Head of caudate nucleus (tissue), 42 donors: Measurements from ENCODE around the gene KLF9.

Experiments used
- DNase-seq, 42 donors: peaks; one replicate each; pipeline versions ENCODE4 v3.0.0 to v3.0.0-alpha.2; 2020 to 2021; ENCODE audit warnings: mixed read lengths in 7 of 42
- intact Hi-C: fragments of 100-400 bp; cut with DNase I; formaldehyde crosslinking; loops from one replicate; pipeline ENCODE4 v1.15.0; 2022

KLF9 gene

DNA sequence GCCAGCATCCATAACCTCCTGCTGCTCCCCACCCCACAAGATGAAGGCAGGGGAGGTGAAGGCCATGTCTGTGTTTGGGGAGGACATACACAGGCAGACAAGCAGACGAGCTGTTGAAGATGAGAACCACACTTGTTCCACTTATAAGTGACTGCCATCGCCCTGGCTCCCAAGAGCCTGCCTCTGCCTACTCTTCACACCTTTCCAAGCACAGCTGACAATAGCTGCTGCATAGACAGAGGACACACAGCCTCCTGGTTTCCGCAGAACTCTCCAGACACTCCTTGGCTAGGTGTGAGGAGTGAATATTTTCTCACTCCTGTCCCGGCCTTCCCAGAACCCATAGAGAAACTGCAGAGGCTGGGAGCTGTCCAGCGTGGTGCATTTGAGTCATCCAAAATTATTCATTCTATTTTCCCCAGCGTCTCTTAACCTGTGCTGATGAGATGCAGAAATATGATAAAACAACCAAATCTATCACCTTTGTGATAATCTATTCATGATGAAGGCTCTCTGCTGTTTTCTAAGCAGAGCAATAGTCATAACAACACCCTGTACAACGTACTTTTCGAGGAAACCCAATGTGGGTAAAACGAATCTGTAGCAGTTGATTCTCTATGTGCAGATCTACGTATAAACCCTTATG lies 24.7 kb downstream of the KLF9 start:
- intact Hi-C loops, result no loop called here

DNA sequence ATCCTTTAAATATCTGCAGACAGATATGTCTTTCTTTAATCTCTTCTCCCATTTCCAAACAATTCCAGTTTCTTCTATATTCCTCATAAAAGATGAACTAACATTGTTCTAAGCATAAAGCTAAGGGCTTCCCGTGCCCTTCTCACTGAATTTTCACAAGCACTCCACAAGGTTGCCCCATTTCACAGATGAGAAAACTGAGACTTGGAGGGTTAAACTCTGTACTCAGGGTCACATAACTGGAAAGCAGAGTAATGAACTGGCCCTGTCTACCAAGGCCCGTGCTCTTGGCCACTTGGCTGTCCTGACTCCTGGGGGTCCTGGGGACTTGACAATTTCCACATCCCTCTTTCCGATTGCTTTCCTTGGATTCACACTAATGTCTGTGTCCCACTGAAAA lies 25.3 kb downstream of the KLF9 start:
- no peak for DNase-seq
- intact Hi-C loops, result no loop called here

More for the DNA sequence above, 24.7 kb downstream of the KLF9 start:
- DNase-seq, result peak in 5 of 42 donors; percentile 20 to 58 (median 33)

DNA sequence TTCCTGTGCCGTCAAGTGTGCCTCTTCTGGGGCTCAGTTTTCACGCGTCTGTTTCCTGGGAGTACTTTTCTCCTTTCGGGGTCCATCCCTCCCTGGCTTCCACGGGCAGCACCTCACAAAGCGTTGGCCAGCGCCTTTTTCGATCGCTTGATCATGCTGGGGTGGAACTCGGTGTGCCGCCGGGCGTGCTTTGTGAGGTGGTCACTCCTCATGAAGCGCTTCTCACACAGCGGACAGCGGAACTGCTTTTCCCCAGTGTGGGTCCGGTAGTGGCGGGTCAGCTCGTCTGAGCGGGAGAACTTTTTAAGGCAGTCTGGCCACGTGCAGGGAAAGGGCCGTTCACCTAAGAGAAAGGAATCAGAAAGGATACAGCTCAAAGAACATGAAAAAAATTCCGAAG lies 26.8 kb downstream of the KLF9 start:
- peak in 1 of 42 donors; percentile 40 for DNase-seq
- intact Hi-C loops, result no loop called here

DNA sequence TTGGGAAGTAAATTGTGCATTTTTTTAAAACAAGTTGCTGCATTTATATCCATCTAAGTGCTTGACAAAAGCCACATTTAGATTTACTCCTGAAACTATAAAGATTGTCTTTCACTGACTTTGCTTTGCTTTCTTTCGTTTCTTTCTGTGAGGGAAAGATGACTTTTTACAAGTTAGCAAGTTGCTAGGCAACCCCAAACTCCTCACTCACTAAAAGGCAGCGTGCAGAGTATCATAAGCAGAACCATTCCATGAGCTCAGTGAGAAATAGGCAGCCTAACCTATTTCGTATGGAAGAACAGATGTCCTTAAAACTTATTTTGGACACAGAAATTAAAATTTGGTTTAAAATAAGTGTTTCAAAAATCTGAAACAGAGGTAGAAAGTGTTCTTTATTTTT lies 29.0 kb downstream of the KLF9 start:
- peak in 5 of 42 donors; percentile 35 to 64 (median 49) for DNase-seq
- intact Hi-C loops, result no loop called here

DNA sequence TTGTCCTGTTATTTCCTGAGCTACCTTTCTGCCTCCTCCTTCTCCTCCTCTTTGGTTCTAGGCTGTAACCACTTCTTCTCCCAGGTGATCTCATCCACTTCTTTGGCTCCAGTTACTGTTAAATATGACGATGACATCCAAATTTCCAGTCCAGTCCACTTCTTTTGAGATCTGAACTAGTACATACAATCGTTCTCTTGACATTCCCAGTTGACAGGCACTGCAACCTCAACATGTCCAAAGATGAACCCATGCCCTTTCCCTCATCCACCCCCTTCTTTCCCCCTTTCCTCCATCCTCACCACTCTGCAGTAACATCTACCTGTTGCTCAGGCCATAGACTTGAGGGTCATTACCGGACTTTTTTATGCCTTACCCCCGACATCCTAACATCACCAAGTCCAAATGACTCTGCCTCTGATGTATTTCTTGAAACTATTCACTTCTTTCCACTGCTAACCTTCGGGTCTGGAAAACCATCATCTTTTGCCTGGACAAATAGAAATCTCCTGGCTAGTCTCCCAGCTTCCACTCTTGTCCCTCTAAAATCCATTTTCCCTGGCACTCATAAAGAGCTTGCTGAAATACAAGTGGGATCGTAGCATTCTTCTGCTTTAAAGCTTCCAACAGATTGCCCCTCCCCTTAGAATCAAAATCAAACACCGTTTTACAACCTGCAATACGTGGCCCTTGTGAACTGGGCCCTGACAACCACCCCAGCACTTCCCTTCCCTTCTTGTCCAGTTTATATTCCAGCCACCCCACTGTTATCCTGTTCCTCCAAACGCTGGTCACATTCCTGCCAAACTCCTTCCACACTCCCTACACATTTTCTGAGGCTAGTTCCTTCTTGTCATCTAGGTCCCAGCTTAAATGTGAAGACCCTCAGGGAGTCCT lies 31.5 kb downstream of the KLF9 start:
- DNase-seq, result no peak
- intact Hi-C loops, result no loop called here

DNA sequence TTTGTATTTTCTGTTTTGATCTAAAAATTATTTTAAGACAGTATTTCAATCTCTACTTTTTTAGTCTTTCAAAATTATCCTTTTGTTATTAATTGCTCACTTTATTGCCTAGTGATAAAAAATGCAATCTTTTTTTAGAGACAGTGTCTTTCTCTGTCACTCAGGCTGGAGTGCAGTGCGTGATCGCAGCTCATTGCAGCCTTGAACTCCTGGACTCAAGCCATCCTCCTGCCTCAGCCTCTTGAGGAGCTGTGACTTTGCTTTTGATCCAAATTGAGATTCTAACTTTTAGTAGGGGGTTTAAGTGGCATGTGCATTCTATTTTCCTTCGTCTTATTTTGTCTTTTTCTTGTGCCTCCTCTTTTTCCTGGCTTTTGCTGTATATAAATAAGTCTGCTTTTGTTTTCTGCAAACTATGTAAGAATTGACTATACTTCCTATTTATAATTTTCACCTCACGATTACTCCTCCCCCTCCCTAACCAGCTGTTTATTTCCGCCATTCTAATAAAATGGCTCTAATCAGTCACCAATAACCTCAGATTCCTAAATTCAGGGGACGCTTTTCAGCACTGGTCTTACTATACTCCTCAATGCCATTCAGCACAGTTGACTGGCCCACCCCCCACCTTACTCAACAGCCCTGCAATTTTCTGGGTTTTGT lies 32.3 kb downstream of the KLF9 start:
- DNase-seq, result no peak
- intact Hi-C loops, result no loop called here

DNA sequence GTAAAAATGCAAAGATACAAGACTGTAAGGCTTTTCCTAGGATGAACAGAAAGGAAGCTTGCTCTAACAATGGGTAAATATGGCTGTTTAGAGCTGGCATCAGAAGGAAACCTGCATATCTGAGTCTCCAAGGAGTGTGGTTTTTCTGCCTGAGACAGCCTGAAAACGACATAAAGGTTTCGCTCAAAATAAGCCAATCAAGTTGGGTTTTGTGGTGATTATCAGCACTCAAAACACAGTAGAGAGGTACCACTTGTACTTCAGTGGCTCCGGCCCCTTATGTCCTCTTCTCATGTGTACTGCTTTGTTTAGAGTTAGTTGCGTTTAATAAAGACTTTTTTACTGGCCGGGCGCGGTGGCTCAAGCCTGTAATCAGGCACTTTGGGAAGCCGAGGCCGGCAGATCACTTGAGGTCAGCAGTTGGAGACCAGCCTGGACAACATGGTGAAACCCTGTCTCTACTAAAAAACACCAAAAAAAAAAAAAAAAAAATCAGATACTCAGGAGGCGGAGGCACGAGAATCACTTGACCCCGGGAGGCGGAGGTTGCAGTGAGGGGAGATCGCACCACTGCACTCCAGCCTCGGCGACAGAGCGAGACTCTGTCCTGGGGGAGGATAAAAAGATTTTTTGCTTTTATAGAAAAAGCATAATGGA lies 39.4 kb downstream of the KLF9 start:
- intact Hi-C loops, result no loop called here
- no peak for DNase-seq

DNA sequence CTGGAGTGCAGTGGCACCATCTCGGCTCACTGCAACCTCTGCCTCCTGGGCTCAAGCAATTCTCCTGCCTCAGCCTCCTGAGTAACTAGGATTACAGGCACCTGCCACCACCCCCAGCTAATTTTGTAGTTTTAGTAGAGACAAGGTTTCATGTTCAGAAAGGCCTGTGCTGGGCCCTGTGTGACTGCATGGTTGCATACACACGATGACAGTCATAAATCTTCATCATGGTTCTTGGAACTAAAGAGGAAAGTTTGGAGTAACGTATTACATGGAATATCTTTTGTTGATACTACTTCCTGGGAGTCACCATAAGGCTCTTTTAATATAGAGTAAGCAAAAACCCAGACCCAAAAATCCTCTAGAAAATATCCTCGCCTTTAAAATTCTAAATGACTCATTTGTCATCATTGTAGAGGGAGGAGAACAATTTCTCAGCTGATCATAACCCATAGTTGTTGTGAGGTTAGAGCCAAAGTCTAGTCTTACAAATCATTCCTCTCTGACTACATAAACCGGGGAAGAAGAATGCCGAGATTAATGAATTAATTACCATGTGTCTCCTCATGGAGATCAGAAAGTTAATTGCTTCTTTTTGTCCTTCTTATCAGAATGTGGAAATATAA lies 47.0 kb downstream of the KLF9 start:
- intact Hi-C loops, result no loop called here
- no peak for DNase-seq

DNA sequence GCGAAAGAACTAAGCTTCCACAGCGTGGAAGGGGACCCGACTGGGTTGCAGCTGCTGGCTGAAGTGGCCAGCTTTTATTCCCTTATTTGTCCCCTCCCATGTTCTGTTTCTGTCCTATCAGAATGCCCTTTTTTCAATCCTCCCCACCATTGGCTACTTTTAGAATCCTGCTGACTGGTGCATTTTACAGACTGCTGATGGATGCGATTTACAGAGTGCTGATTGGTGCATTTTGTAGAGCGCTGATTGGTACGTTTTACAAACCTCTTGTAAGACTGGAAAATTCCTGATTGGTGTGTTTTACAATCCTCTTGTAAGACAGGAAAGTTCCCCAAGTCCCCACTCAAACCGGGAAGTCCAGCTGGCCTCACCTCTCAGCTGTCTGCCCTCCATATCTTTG lies 50.7 kb downstream of the KLF9 start:
- no peak for DNase-seq
- intact Hi-C loops, result no loop called here

DNA sequence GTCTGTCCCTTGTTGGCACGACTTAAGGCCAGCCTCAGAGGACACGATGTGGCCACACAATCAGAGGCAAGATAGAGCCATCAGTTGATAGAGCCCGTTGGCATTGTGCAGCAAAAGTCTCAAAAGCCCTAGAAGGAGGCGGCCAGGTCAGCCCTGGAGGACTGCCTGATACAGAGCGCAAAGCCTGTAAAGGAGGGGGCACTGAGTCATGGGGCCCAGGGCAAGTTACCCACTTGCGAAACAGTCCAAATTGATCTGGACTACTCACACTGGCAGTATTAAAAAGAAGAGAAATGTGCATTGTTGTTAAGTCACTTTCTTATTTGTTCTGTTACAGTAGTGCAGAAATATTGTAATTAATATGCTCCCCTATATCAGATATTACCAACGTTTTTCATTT lies 51.5 kb downstream of the KLF9 start:
- DNase-seq, result no peak
- intact Hi-C loops, result no loop called here

DNA sequence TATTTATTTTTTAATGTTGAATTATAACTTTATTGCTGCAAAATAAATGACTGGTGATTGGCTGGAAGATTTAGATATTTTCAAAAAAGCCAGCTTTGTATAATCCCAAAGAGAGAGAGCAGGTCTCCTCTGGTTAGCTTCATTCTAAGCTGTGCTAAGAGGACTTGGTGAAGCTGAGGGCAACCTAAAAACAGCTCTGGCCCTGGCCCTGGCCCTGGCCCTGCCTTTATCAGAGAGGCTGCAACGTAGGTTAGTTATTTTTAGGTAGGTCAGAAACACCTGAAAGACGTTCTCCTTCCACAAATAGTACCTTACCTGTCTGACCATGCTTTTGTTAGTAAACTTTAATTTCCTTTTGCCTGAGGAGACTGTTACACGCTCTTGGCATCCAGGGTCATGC lies 58.7 kb downstream of the KLF9 start:
- DNase-seq, result no peak
- intact Hi-C loops, result no loop called here

DNA sequence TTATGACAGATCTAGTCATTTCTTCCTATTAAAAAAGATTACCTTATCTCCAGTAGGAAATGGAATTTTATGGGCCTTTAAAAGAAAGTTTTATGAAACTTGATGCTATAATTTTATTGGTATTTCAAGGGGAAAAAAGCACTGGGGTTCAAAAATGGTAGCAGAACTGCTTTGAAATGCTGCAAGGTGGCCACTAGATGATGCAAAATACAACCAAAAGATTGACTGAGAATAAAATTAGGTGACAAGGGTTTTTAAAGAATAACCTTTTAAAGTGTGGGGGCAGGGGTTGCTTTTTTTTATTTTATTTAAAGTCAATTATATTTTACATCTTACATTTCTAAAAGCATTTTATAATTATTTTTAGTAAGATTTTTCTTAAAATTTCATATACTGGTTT lies 61.7 kb downstream of the KLF9 start:
- no peak for DNase-seq
- intact Hi-C loops, result loop anchor here (5.0 kb wide), 1 partner anchor 134 kb away; no protein-coding TSS in a partner anchor

DNA sequence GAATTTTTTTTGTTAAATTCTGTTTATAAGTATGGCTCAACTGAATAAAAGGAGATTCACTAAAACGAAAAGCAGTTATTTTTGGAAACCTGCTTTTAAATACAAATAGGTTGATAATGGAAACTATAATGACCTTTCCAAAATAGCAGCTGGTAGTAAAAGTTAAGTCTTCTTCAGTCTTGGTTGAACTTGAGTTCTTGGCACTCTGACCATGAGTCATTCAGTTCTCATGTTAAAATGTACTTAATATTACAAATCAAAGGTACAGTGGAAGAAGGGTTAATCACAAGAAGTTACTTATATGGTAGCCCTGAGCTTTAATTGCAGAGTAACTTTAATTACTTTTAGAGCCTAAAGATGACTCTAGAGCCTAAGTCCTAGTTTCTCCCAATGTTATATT lies 62.1 kb downstream of the KLF9 start:
- DNase-seq, result no peak
- intact Hi-C loops, result loop anchor here (5.0 kb wide), 1 partner anchor 135 kb away; no protein-coding TSS in a partner anchor

DNA sequence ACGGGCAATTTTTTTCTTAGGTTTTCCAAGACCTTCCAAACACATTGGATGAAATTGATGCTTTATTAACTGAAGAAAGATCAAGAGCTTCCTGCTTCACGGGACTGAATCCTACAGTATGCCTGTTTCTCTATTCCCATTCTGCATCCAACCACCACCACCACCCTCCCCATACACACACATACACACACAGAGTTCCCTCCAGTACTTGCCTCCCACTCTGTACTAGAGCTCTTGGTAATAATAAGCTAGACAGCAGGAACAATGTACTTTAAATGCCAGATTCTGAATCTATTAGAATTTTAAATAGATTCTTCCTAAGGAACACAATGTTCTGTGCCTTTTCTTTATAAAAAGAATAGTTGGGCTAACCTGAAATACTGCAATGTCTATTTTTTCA lies 67.4 kb downstream of the KLF9 start:
- intact Hi-C loops, result loop anchor here (5.0 kb wide), 1 partner anchor 65 kb away; the partner anchor contains the start of gene KLF9

DNA sequence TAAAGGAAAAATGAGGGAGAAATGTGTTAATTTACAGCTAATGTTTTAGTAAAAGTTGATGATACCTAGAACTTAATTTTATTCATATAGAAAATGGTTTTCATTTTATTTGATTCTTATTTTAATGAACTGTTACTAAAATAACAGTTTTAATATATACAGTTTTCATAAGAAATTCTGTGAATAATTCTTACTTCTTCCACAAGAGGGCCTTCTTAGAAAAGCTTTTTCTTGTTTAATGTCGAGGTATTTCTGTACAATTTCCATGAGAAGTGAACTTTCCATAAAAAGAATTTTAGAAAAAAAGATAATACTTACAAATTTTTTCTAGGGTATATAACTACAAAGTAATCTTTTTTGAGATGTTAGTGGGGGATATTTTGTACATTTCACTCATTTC lies 73.9 kb downstream of the KLF9 start:
- DNase-seq, result no peak
- intact Hi-C loops, result no loop called here

More for the DNA sequence above, 67.4 kb downstream of the KLF9 start:
- DNase-seq, result peak in 31 of 42 donors; percentile 11 to 84 (median 49)
